HL-60/S4 treated with phorbol 12-myristate 13-acetate at 8.2 ng/mL for 4 days and 3 days (cell line): Measurements from ENCODE around the gene MADD.

ENCODE experiments used
- in situ Hi-C: fragments of 300-500 bp; cut with MboI; formaldehyde crosslinking; loops from 2 replicates; pipeline ENCODE4 v1.15.0; 2022; ENCODE audit warnings: low sequenced_read_pairs

The MADD gene

DNA sequence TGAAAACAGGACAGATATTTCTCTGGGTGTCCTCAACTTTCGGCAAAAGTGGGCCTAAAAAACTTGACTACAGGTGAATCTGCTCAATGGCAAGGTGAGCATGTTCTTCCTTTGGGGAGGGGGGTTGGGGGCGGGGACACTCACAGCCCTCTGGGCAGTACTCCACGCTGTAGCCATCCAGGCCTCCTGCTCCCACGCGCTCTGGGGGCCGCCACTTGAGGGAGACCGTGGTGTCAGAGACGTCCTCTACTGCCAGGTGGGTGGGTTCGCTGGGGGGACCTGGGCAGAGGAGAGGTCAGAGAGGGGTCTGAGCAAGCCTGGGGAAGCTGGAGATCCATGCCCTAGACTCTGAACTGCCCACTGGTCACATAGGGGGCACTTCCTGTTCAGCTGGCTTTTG lies 65.8 kb downstream of the MADD start:
- in situ Hi-C loops: no loop called here

DNA sequence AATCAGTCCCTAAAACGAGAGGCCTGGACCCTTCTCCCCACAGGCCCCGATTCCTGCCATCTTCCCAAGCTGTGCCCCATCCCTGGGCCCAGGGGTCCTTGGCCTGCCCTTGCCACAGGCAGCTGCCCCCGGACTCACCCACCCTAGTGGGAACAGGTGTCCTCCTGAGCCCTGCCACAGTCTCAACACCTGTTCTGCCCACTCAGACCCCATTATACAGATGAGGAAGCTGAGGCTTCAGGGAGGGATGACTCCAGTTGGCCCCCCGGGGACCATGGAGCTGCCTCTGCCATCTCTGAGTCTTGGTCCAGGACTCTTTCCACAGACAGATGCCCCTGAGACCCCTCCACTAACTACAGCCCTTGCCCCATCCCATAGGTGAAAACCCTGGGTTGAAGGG lies 66.7 kb downstream of the MADD start:
- in situ Hi-C loops: no loop called here

DNA sequence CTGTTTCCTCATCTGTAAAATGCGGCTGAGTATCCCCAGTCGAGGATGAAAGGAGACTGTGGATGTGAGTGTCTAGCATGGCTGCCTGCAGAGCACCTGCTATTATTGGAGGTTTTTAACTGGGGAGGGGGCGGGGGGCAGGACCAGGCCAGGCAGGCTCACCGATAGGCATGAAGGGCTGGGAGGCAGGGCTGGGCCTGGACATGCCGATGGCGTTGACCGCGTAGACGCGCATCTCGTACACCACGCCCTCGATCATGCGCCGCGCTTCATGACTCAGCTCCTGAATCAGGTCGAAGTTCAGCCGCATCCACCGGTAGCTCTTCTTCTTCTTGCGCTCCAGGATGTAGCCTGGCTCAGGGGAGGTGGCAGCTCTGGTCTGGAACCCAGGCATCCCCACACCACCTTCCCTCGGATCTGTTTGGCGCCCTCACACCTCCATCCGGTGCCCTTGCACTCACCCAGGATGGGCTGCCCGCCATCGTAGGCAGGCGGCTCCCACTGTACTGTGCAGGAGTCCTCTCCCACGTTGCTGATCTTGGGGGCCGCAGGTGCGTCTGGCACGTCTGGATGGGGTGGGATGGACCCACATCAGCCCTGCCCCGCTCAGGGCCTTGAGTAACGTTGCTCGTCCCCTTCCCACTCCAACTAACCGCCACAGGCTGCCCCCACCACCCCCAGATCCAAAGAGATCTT lies 67.4 kb downstream of the MADD start:
- in situ Hi-C loops: no loop called here

DNA sequence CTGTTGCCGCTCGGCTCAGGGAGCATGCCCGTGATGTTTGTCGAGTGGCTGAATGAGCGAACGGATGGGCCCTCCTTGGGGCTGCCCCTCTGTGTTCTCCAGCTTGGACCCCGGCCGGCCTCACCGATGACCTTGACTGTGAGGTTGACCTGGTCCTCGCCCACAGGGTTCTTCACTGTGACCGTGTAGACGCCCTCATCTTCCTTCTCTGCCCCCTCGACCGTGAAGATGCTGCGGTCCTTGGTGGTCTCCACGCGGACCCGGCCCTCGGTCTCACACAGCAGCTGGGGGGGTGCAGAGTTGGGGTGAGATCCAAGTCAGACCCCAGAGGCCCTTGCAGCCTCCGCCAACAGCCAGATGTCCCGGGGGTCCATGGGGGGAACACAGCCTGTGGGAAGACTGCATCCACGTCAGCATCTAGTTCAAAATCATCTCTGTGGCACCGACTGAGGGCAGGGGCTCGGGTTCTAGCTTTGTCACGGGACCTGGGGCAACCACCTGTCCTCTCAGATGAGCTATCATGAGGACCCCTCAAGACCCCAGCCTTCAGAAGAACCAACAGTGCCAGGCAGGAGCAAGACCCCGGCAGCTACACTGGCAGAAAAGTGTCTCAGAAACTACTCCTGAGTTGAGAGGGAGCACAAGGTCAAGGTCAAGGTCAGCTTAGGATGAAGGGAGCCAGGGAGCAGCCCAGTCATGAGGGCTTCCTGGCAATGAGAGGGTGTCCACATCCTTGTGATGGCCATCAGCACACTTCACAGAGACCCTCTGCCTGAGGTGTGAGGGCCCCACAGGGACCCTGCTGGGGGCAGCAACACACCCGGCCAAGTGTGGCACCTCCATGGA lies 68.7 kb downstream of the MADD start:
- in situ Hi-C loops: no loop called here

DNA sequence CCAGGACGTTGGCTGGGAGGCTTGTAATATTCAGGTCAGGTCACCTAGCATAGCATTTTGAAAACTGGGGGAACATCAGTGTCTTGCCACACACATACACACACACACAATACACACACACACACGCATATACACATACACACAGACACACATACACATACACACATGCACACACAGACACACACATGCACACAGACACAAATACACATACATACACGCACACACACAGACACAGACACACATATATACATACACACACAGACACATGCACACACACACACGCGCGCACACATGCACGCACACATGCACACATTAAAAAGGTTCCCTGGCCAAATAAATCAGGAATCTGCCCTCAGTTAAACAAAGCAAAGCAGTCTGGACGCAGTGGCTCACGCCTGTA lies 70.1 kb downstream of the MADD start:
- in situ Hi-C loops: no loop called here

DNA sequence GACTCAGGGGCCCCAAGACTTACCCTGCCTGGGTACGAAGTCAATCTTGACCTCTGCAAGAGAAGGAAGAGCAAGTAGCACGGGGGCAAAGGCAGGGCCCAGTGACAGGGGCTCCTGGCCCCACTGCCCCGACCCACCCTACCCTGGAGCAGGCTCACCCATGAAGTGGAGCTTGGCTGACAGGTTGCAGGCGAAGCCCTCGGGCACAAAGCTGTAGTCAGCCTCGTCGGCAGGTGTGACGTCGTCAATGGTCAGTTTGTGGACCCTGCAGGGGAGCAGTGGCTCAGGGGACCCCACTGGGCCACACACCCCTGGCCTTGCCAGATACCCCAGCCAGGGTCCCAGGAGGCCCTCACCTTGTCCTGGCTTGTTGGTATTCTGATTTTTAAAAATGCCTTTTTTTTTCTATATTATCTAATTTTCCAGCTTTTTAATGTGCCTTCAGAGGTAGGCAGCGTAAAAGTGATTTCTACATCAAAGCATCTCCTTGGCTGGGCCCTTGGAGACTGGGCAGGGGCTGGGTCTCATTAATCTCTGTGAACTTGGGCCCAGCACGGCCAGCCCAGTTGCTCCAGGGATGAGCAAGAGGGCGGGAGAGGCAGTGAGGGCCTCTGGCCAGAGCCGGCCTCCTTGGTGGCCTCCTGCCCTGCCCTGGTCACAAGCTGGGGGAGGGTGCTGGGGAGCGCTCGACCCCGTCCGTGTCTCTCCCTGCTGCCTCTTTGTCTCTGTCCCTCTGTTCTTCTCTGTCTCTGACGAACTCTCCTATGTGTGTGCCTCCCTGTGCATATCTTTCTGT lies 71.2 kb downstream of the MADD start:
- in situ Hi-C loops: no loop called here

DNA sequence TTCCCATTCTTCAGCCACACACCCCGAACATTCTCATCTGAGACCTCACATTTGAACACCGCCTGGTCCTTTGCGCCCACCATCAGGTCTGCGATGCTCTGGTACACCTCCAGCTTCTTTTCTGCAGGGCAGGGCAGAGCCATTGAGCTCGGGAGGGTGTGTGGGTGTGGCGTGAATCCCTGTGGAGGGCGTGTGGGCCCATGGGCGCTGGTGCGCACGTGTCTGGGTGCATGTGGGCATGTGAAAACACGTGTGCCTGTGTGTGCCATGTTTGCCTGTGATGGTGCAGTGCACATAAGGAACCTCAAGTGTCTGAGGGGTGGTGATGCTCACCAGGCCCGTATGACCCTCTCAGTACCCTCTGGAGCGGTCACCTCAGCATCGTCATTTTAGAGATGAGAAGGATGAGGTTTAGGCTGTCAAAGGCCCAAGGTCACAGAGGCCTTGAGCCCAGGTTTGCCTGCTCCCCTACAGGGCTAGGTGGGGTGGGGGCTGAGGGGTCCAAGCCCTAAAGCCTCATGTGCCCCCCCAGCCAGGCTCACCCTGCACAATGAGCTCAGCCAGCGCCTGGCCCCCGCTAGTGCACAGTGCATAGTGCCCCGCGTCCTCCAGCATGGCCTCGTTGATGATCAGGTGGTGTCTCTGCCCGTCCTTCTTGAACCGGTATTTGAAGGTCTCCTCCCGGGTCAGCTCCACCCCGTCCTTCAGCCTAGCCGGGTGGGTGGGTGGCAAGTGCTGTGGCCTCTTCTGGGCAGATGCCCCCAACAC lies 72.3 kb downstream of the MADD start:
- in situ Hi-C loops: no loop called here

DNA sequence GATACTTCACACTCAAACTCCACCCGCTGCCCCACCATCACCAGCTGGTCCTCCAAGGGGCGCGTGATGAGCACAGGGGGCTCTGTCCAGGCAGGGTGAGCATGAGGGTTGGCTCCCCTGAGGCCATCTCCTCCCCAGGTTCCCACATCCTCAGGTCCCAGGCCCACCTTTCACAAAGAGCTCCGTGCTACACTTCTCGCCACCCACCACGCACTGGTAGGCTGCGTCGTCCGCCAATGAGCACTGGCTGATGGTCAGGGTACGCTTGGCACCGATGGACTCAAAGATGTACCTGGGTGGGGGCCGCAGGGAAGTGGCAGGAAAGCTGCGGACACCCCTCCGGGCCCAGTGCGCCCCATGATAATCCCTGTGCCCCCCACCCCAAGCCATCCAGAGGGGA lies 72.9 kb downstream of the MADD start:
- in situ Hi-C loops: no loop called here

DNA sequence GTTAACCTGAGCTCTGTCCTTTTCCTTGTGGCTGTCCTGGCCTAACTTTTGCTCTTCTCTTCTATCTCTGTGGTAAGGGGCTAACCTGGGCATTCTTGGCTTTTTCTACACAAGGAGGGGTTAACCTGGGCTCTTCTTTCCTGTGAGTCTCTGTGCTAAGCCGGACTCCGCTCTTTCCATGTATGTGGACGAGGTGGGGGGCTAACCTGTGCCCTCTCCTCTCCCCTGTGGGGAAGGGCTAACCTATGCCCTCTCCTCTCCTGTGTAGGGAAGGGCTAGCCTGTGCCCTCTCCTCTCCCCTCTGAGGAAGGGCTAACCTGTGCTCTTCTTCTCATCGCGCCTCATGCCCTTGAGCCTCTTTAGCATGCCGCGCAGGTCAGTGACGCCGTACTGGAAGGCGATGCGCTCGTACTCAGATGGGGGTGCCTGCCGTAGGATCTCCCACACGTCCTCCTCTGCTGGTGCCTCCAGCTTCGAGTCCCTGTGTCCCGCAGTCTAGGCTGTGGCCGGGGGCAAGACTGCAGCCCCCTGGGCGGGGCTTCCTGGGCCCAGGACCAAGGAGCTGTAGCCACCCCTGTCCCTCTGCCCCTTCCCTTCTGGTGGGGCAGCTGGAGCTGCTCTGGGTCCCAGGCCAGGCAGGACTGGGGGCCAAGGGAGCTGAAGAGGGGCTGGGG lies 76.1 kb downstream of the MADD start:
- in situ Hi-C loops: no loop called here

DNA sequence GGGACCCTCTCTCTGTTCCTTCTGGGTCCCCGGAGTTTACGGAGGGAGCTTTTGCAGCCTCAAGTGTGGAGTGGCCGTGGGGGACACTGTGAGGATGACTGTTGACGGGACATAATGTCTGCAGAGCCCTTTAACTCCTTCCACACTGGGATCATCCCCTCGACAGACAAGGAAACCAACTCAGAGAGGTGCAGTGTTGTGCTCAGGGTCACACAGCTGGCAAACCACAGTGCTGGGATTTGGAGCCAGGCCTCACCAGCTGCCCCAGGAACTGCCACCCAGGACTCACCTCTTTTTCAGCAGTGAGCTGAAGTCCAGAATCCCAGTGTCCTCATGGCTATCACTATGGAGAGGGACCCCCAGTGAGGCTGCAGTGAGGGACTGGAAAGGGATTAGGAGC lies 77.2 kb downstream of the MADD start:
- in situ Hi-C loops: no loop called here

DNA sequence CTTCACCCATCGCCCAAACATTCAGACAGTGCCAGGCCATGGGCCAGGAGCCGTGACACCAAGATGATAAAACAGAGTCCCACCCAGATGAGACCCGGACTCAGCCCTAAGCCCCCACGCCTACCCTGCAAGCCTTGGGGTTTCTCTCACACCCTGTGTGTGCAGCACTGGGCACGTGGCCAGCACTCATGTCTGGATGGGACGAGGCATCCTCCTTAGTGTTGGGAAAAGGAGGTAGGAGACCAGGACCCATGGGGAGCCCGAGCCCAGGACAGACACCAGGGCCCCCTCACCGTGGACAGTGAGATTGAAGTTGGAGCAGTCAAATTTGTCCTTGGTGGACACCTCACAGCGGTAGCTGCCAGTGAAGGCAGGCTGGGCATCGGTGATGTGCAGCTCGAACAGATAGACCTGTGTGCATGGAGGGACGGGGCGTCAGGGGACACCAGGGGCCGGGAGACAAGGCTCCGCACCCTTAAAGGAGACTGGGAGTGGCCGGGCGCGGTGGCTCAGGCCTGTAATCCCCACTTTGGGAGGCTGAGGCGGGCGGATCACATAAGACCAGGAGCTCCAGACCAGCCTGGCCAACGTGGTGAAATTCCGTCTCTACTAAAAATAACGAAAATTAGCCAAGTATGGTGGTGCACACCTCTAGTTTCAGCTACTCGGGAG lies 78.3 kb downstream of the MADD start:
- in situ Hi-C loops: no loop called here

DNA sequence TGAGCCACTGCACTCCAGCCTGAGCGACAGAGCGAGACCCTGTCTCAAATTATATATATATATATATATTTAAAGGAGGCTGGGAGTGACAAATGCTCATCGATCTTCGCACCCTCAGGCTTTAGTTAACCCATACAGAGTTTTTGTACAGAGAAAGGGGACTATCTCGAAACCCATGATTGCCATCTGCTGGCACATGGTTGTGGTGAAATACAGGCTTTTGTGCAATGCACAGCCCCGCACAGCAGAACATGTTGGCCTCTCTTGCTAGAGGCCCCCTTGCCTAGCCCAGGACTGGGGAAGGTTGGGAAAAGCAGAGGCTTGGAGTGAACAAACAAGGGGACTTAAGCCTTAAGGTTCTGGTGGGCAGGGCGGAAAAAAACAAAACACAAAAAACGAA lies 78.9 kb downstream of the MADD start:
- in situ Hi-C loops: no loop called here

DNA sequence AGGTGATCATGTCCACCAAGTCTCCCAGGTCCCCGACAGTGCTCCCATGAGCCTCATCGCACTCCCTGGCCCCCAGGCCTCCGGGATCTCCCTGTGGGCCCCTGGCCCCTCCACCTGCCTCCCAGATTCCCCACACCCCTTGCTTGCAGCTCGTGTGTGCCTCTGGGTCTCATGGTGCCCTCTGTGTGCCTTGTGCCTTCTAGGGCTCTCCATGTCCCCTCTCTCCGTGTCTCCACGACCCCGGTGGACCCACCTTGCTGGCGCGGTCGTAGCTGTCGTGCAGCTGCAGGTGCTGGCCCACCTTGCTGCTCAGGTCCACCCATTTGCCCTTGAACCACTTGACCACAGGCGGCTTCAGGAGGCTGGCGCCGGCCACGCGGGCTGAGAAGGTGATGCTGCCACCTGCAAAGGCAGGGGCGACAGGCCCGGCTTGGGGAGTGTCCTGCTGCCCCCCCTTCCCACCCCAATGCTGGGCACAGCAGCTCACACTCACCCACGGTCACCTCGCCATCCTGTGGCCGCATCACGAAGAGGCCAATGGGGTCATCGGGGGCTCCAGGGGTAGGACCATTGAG lies 79.7 kb downstream of the MADD start:
- in situ Hi-C loops: no loop called here

DNA sequence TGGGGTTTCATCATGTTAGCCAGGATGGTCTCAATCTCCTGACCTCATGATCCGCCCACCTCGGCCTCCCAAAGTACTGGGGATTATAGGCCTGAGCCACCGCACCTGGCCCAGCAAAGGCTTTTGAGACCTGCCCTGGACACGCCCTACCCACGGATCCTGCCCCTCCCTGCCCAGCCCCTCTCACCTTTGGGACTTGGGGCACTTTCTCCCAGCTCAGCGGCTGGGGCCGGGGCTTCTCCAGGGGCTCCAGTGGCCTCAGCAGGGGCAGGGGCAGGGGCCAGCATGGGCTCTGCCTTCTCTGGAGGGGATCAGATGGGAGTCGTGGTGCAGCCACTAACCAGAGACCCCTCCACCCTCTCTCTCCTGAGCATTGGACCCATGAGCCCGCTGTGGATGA lies 80.4 kb downstream of the MADD start:
- in situ Hi-C loops: no loop called here

DNA sequence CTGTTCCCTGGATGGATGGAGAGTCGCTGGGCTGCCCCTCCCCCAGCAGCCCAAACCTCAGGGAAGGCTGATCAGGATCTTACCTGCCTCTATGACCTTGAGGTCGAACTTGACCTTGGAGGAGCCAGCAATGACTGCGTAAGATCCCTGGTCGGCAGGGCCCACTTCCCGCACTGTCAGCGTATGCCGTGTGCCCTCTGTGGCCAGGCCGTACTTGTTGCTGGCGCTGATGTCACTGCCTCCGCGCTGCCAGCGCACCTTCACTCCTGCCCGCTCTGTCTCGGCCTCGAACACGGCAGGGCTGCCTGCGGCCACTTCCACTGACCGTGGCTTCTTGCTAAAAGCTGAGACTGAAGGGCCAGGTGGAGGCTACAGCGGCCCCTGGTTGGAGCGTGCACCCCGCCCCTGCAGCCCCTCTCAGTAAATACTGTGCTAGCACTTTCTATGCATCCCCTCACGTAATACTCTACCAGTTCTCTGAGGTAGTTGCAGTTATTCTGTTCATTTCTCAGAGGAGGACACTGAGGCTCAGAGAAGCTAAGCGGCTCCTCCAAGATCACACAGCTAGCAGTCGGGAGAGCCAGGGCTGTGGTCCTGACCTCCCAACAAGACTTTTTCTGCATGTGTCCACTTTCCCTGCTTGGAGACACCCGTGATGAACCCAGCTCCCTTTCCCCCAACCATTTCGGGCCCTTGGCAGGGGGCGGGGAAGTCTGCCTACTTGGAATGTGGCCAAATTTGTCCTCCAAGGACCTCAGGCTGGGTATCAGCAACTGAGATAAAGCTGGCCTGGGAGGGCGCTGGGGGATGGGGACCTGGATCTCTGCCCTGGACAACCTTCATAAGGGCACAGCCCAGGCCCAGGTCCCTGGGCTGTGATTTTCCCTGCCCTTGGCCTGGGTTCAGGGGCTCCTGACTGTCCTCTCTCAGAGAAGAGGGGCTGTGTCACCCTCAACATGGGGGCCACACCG lies 81.5 kb downstream of the MADD start:
- in situ Hi-C loops: no loop called here

DNA sequence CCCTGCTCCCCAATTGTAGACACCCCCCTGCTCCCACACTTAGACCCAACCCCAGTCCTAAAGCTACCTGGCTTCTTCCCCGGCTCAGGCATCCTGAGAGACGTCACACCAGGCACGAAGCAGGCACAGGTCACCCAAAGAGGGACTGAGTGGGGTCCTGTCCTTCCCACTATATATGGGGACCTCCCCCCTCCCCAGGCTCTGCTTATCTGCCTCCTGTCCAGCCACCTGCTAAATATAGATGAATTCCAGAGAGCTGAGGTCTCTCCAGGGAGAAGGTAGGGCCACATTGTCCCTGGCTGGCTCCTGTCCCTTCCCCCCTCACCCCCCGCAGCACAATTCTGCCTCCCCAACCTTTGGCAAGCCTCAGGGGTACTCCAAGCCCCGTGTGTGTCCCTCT lies 82.6 kb downstream of the MADD start, which contains the start of gene MYBPC3:
Gene MYBPC3 (minus strand): TSS at position 147 of the 400 bp plus-strand sequence. CDS start 55 bp downstream, at position 92.
- in situ Hi-C loops: no loop called here

DNA sequence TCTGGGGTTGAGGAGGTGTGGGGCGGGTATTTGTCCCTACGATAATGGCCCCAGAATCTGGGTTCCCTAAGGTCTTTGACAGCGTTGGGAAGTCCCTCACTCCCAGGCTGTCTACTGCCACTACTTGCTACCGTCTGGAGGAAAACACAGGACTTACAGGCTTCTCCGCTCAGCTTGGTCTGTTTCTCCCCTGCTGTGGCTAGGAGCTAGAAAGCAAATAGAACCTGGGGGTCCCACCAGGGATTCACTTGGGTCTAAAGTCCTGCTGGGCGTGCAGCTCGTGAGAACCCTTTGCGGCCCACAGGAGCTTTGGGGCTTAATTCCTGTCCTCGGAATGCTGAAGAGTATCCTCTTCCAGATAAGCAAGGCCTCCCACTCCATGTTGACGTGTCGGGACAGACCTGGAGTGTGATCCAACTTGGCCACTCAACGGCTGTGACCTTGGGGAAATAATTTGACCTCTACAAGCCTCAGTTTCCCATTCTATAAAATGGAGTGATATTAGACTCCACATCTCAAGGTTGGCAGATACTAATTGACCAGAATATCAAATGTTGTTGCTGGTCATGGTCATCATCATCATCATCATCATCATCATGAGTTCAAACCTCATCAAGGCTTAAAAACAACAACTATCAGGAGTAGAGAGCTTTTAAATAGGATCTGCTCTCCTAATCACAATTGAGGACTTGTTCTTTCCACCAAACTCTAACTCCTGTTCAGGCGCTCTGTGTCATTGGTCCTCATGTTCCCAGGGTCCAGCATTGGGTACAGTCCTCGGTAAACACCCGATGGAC lies 84.2 kb downstream of the MADD start:
- in situ Hi-C loops: no loop called here
